Endothelial cell of umbilical vein (primary cell): ENCODE measurements around the gene ZC3H15.

Source experiments
- CTCF ChIP-seq, 2 donors: IDR thresholded peaks; 1 replicate in 1 of 2; 2 replicates in 1 of 2; pipeline ENCODE4 v1.5.1; 2011; ENCODE audit warnings: low read length in 2 of 2, mild to moderate bottlenecking in 2 of 2, moderate library complexity in 2 of 2, control low read depth in 1 of 2, inconsistent platforms in 1 of 2, low read depth in 1 of 2; ENCODE audit not compliant: insufficient read depth in 1 of 2; ENCODE audit errors: extremely low read depth in 1 of 2
- EZH2 ChIP-seq: IDR thresholded peaks from 2 replicates; pipeline ENCODE4 v1.6.1; 2012; ENCODE audit warnings: borderline replicate concordance, low read depth, mild to moderate bottlenecking, moderate library complexity, low read length, inconsistent platforms; ENCODE audit not compliant: severe bottlenecking
- POLR2A ChIP-seq: IDR thresholded peaks from 2 replicates; pipeline ENCODE4 v1.6.1; 2012; ENCODE audit warnings: low read depth, mild to moderate bottlenecking, control low read depth, low read length
- POLR2AphosphoS5 ChIP-seq: IDR thresholded peaks from 2 replicates; pipeline ENCODE4 v1.6.1; 2012; ENCODE audit warnings: low read depth, mild to moderate bottlenecking, control low read depth, low read length, moderate library complexity; ENCODE audit not compliant: insufficient read depth

- no peak for TF ChIP-seq CTCF (IDR thresholded peaks at IDR 0.05; ENCODE audit: extremely low read depth in 1 of 2, insufficient read depth in 1 of 2, low read depth in 1 of 2, low read length in 2 of 2)
- no peak for TF ChIP-seq EZH2
- no peak for TF ChIP-seq POLR2A
- no peak for TF ChIP-seq POLR2AphosphoS5
These were observed 22.2 kb downstream of the ZC3H15 start for GRCh38 chr2:186508263-186508662.
